Dermis blood vessel endothelial cell (primary cell): Measurements from ENCODE around the gene STAMBP. TPM values are rescaled to one million over a fixed set of nuclear protein-coding genes. Genes with fewer than 3 reads are reported as not detected.
"Not testable (repeated sequence)": the region's sequence is repeated elsewhere in the genome, so short reads cannot be mapped to it uniquely, and the experiment has no call there.

Source experiments
- DNase-seq: peaks from one replicate; pipeline ENCODE4 v3.0.0; 2010
- total RNA-seq: library from RNA; depleted of rRNA; stranded (reverse); fragments of >200 nt; gene quantifications from 2 replicates; pipeline ENCODE4 v1.2.3, GENCODE V29; 2014

Gene STAMBP
- total RNA-seq, 1 donor from 2014 or later, result 23.7 TPM

DNA sequence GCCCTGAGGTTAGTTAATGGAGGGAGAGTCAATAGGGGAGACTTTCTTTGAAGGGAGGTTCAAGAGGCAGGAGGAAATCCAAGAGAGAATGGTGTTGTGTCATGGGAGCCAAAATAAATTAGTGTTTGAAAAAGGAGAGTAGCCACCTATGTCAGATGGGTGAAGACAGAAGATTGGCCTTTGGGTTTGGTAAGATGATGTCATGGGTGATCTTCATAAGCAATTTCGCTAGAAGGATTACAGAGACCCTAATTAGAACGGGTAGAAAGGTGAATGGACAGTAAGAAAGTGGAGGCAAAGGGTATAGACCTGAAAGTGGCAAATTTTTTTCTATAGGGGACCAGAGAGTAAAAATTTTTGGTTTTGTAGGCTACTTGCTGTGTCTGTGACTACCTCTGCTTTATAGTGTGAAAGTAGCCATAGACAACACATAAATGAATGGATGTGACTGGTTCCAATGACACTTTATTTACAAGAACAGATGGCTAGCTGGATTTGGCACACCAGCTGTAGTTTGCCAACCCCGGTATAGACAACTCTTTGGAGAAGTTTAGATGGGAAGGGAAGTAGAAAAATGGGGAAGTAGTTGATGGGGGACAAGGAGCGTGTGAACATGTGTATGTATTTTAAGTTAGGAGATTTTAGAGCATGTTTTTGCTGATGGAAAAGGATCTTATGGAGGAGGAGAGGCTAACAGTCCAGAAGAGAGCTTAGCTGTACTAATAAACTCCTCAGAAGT lies 9.3 kb downstream of the STAMBP start:
- no peak for DNase-seq

DNA sequence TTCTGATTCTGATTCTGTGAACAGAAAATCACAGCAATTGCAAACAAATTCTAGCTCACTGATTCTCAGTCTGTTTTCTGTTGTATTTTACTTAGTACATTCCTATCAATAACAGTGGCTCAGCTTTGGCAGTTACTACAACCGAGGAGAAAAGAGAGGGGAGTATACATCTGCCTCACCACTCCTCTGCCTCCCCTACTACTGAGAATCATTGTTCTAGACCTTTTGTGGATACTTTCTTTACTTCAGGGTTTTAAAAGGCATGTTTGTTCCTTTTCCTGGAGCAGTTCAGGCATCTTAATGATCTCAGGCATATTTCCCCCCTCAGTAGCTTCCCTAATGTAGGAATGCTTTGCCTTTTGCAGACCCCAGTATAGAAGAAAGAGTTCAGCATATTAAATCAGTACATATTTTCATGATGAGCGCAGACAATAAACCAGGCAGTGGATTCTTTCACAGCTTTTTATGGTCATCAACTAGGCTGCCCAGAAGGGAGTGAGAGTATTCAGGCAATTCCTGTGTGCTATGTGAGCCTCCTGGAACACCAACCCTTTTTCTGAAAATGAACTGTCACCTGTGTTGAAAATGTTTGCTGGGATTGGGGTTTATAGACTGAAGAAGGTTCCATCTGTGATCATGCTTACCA lies 10.3 kb downstream of the STAMBP start:
- DNase-seq, result no peak

DNA sequence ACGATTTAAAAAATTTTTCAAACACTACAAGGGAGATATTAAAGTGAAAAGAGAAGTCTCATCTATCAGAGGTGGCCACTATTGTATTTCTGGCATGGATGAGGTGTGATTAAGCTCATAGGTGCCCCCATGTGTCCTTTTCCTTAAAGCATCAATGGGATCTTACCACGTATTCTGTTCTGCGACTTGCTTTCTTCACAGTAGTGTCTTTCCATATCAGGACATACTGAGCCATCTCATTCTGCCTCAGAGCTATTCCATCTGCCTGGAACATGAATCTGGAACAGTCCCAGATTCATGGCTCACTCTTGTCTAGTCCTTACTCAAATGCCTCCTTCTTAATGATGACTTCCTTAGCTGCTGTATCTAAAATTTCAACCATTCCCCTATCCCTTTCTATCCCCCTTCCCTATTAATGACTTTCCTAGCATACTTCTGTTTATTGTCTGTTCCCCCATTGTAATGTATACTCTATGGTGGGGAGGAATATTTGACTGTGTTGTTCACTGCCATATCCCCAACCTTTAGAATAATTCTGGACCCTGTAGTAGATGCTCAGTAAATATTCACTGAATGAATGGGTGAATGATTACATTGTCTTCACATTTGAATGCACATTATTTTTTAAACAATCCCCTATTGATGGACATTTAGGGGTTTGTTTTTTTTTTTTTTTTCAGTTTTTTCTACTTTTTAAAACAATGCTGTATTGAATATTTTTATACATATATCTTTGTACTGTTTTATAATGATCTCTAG lies 11.1 kb downstream of the STAMBP start:
- no peak for DNase-seq

DNA sequence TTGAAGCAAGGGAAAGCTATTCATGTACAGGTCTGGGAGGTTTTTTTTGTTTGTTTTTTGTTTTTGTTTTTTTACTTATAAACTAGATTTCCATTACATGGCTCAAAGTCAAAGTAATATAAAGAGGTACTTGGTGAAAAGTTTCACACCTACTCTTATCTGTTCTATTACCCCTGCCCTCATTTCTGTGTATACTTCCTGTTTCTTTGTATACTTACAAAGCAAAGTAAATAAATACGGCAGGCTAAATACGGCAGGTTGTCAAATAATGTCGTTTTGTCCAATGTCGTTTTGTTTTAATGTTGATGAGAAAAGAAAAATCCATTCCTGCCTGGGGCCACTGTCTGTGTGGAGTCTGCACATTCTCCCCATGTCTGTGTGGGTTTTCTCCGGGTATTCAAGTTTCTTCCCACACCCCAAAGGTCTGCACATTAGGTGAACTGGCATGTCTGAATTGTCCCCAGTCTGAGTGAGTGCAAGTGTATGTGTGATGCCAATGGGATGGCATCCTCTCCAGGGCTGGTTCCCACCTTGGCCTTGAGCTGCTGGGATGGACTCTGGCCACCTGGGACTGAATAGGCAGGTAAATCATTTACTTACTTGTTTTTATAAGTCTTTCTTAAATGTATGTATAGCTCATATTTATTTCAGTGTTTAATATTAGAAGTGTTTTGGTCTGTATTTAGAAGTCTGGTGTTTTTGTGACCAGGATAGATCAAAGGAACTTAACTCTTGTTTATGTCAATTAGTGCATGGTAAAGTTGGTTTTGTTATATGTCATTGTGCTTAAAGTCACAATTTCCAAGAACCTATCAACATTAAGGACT lies 13.4 kb downstream of the STAMBP start:
- no peak for DNase-seq

DNA sequence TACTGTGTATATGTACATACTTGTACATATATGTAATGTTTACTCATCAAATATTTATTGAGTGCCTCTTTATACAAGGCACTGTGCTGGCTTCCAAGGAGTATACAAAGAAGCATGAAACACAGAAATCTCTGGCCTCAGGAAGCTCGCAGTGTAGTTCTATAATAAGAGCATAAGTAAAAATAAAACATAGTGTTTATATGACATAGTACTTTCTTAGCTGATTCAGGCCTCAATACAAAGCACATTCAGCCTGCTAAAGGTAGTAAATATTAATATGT lies 13.9 kb downstream of the STAMBP start:
- DNase-seq, result no peak

DNA sequence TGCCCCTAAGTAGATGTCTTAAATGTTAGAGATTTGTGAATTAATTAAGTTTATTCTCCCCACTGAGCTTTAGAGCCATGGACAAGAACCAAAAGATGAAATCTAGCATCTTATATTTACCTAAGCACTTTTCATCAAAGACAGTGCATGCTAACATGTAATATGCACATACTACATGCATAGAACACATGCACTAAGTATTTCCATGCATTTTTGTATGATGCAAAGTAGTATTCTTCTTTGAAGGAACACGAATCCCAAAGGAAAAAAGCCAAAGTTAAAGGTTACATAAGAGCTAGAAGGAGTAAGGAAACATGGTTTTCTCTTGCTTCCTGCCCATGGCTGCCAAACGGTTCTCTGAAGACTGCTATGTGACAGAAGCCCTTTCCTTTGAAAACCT lies 15.3 kb downstream of the STAMBP start:
- DNase-seq, result no peak

DNA sequence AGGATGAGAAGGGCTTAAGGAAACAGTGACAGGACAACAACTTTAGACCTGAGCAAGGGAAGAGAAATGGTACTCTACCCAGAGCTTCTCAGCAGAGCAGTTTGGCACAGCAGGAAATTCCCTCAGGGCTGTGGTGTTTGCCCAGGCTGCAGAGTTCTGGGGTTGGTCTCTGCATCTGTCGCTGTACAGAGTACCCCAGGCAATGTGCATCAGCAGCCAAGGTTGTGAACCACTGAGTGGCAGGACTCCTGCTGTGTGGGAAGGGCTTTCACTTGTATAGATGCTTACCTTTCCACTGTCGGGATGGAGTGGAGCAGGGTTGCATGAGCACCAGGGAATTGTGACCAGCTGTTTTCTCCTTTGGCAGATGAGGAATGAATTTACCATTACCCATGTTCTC lies 21.2 kb downstream of the STAMBP start:
- DNase-seq, result no peak

DNA sequence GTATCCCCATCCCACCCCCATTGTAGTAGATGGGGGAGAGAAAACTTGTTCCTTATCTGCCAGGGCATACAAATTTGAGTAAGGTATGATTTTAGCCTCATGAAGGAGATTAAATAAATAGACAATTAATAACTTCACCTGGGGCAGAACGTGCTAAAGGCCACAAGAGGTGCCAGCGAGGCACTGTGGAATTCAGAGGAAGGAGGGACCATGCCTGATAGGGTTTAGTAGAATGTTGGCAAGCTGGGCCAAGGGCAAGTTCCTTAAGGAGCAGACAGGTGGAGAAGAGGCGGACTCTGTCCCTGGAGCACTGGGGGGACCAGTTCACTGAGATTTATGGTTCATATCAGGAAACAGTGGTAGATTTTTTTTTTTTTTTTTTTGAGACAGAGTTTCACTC lies 22.5 kb downstream of the STAMBP start:
- peak; percentile 16 for DNase-seq

DNA sequence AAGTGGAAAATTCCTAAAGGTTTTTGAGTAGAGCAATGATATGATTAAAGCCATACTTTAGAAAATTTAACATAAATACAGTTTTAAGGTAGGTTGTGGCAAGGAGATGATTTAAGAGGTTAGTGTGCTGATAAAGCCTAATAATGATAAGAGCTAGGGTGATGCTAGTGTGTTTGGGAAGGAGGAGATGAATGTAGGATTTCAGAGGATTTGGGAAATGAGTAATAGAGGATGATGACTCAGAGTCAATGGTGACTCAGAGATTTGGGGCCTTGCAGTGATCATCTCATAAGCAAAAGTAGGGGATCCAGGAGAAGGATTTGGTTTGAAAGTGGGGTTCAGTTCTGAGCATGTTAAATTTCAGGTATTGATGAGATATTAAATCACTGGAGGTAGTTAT lies 23.3 kb downstream of the STAMBP start:
- peak; percentile 60 for DNase-seq

DNA sequence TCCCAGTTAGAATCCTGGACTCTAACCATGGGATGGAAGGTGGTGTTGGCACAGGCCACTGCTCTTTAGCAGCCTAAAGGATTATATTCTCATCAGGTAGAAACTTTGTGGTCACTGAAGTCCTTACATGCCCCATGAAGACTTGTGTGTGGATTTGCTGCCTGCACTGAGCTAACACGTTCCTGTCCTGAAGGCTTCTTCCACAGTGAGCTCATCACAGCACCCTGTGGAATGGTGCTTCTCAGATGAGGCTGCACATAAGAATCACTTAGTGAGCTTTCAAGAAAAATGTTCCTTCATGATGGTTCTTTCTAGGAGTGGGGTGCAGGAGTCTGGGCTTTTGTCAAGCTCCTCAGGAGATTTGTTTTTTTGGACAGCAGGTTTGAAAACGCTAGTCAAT lies 26.8 kb downstream of the STAMBP start:
- no peak for DNase-seq

DNA sequence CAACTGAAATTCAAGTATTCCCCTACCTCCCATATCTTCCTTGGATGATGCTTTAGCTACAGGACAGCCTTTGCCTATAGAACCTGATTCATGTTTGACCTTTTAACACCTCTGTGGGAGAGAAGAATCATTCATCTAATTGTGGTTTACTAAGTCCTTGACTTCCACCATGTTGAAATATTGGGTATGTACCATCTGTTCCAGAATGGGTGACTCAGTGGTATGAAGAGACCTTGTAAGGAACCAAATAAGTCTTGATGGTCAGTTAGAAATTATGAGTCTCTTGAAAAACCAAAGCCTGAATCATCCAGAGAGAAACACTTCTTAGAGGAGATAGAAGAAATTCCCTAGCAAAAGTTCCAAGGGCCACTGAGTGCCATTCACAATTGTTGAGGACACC lies 27.5 kb downstream of the STAMBP start:
- DNase-seq, result no peak

DNA sequence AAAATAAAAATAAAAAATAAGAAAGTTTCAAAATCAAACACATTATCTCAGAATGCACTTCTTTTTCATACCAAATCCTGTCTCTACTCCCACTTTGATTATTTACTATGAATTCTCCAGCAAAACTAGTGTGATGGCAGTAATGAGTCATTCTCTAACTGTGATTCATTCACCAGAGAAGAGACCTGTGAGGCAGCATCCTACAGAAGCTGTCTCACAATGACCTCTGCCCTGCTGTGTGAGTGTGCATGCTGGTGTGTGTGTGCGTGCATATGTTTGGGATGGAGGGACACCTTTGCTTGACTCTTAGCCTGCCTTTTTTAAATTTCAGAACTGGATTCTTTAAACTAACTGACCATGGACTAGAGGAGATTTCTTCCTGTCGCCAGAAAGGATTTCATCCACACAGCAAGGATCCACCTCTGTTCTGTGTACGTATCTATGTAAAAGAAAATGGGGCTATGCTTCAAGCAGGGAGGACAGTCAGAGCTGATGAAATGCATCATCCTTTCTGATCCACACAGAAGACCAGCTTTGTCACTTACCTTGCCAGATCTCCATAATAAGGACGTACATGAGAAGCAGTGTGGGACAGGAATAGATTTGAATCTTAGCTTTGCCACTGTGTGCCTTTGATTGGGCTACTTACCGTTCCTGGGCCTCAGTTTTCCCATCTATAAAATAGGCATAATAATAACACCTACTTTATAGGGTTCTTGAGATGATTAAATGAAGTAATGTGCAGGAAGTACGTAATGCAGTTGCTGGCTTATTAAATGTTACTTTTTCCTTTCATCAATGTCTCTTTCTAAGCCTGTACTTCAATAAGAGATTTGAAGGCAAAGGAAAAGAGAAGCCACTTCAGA lies 31.2 kb downstream of the STAMBP start:
- DNase-seq, result peak; percentile 71

DNA sequence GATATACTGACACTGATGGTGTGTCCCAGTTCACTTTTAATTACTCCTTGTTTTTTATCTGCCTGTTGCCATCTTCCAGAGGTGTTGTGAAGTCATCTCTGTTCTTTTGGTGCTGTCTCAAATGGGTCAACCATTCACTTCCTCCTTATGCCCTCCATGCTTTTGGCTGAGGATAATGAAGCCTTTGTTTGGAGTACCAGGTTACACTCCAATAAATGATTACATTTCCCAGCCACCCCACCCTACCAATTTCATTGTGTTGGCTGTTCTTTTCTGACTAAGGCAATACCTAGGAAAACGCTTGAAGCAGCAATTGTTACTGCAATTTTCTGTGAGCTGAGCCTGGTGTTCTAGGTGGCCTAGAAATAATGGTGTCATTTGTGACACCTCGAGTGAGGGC lies 34.2 kb downstream of the STAMBP start:
- DNase-seq, result no peak

DNA sequence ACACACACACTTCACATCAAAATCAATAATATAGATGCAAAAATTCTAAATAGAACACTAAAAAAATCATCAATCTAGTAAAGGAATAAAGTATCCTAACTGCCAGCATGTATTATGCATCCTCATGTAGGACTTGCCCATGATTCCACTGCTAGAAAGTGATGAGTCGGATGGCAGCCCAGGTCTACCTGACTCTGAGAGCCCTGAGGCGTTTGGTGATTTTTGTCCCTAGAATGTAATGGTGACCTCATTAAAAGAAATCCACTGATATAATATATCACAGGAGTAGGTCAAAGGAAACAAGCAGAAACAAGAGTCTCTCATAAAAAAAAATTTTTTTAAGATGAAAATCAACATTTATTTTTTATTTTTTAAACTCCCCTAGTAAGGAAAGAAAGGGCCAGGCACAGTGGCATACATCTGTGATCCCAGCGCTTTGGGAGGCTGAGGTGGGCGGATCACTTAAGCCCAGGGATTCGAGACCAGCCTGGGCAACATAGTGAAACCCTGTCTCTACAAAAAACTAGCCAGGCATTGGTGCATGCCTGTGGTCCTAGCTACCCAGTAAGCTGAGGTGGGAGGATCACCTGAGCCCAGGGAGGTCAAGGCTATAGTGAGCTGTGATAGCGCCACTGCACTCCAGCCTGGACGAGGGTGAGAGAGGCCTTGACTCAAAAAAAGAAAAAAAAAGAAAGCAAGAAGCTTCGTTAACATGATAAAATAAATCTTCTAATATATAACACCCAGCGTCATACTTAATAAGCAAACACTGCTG lies 39.6 kb downstream of the STAMBP start:
- DNase-seq, result no peak

DNA sequence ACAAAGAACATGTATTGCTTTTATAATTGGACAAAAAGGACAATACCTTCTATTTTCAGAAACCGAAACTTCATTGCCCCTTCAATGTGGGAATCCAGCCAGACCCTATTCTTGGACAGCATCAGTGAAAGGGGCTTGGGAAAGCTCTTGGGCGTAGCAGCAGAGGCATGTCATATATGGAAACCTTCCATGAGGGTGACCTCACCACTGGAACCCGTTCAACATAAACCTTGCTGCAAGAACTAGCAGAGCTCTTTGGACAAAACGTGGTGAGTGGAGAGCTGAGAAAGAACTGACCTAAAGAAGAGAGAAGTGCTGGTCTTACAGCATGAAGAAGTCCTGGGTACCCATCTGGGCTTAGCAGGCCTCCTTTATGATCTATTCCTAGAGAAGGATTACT lies 41.3 kb downstream of the STAMBP start:
- peak; percentile 16 for DNase-seq

DNA sequence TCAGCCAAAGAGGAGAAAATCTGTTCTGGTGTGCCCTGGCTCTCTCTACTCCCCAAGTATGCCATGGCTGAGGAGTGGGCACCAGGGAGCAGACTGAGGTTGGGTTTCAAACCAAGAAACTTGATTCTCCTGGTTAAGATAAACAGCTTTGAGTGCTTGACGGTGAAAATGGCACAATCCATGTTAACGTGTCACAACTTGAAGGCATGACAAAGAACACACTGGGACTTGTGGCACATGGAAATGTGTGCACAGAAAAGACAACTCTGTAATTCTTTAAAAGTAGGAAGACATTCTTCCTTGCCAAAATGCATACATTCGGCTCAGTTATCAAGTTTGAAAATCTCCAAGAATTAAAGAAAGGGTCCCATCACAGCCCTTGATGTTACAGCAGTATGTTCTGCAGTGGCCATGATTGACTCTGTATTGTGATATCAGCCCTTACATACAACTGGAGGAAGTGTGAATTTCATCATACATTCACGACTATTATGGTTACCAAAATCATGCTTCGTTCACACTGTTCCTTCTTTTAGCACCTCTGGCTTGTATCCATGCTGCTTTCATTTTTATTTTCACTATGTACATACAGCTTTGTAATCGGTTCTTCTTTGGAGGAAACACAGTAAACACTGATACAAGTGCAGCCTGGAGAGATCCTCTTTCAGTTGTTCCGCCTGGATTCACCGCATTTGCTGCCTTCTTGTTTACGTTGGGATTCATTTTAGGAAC lies 48.5 kb downstream of the STAMBP start:
- no peak for DNase-seq

DNA sequence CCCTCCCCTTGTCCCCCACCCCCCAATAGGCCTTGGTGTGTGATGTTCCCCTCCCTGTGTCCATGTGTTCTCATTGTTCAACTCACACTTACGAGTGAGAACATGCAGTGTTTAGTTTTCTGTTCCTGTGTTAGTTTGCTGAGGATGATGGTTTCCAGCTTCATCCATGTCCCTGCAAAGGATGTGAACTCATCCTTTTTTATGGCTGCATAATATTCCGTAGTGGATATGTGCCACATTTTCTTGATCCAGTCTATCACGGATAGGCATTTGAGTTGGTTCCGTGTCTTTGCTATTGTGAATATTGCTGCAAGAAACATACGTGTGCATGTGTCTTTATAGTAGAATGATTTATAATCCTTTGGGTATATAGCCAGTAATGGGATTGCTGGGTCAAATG lies 49.2 kb downstream of the STAMBP start:
- not testable (repeated sequence) for DNase-seq

DNA sequence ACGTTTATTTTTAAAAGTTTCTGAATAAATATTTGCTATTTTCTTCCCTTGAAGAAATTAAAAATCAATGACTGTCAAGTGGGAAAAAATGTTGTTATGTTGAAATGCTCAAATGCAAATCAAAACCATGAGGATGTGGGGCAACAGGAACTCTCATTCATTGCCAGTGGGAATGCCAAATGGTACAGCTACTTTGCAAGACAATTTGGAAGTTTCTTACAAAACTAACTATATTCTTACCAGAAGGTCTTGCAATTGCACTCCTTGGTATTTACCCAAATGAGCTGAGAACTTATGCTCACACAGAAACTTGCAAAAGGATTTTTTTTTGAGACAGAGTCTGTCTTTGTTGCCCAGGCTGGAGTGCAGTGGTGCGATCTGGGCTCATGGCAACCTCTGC lies 56.6 kb downstream of the STAMBP start:
- DNase-seq, result no peak

DNA sequence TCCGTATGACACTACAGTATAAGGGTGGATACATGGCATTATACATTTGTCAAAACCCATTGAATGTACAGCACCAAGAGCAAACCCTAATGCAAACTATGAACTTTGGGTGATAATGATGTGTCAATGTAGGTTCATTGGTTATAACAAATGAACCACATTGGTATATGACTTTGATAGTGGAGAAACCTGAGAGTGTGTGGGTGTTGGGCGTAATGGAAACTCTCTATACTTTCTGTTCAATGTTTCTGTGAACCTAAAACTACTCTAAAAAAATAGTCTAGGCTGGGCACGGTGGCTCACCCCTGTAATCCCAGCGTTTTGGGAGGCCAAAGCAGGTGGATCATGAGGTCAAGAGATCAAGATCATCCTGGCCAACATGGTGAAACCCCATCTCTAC lies 57.6 kb downstream of the STAMBP start:
- DNase-seq, result no peak

DNA sequence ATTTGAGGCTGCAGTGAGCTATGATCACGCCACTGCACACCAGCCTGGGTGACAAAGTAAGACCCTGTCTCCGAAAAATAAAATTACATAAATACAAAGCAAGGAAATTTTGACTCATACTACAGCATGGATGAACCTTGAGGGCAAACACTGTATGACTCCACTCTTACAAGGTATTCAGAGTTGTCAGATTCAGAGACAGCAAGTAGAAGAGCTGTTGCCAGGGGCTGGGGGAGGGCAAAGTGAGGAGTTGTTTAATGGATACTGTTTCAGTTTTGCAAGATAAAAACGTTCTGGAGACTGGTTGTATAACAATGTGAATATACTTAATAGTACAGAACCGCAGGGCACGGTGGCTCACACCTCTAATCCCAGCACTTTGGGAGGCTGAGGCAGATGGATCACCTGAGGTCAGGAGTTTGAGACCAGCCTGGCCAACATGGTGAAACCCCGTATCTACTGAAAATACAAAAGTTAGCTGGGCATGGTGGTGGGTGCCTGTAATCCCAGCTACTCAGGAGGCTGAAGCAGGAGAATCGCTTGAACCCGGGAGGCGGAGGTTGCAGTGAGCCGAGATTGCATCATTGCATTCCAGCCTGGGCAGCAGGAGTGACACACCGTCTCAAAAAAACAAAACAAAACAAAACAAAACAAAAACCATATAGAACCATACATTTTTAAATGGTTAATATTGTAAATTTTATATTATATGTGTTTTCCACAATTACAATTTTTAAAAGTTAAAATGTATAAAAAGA lies 59.0 kb downstream of the STAMBP start:
- not testable (repeated sequence) for DNase-seq
